GM18868 (cell line): ENCODE measurements around the gene RND1.

ENCODE experiments used
- ATAC-seq: cut with Tn5 transposase; IDR thresholded peaks from one replicate; pipeline ENCODE4 v1.9.1; 2021; ENCODE audit warnings: mild to moderate bottlenecking, moderate library complexity; ENCODE audit not compliant: unreplicated experiment

The RND1 gene

GRCh38 chr12:48828841-48829575, 36.7 kb downstream of the RND1 start:
- no peak for ATAC-seq

GRCh38 chr12:48828293-48828692, 37.4 kb downstream of the RND1 start:
- ATAC-seq, result no peak

- no peak for ATAC-seq
Observed at GRCh38 chr12:48827513-48828096, 38.1 kb downstream of the RND1 start.

GRCh38 chr12:48827026-48827425, 38.6 kb downstream of the RND1 start:
- ATAC-seq, result no peak

- no peak for ATAC-seq
Observed at GRCh38 chr12:48826209-48826855, 39.3 kb downstream of the RND1 start.

- ATAC-seq, result no peak
Observed at GRCh38 chr12:48824905-48825304, 40.8 kb downstream of the RND1 start.

- ATAC-seq, result no peak
Observed at GRCh38 chr12:48824112-48824511, 41.6 kb downstream of the RND1 start.

- no peak for ATAC-seq
Observed at GRCh38 chr12:48823281-48823680, 42.4 kb downstream of the RND1 start.

- no peak for ATAC-seq
Observed at GRCh38 chr12:48822711-48823110, 43.0 kb downstream of the RND1 start.

- ATAC-seq, result no peak
Observed at GRCh38 chr12:48822139-48822538, 43.5 kb downstream of the RND1 start.

GRCh38 chr12:48819986-48820725, 45.5 kb downstream of the RND1 start:
- ATAC-seq, result no peak

- ATAC-seq, result no peak
Observed at GRCh38 chr12:48818831-48819590, 46.7 kb downstream of the RND1 start.

- peak; percentile 31 for ATAC-seq
Observed at GRCh38 chr12:48817873-48818830, 47.5 kb downstream of the RND1 start, which contains the start of gene CACNB3. TSS of gene CACNB3 (plus strand) at chr12:48818496. CDS start at chr12:48818930, 434 bp downstream.

GRCh38 chr12:48816143-48816854, 49.4 kb downstream of the RND1 start:
- no peak for ATAC-seq

GRCh38 chr12:48815126-48816110, 50.3 kb downstream of the RND1 start:
- peak; percentile 23 for ATAC-seq

GRCh38 chr12:48814262-48815125, 51.2 kb downstream of the RND1 start:
- ATAC-seq, result peak; percentile 83
